Germinal center (tissue), 1 donor: ENCODE data around the gene LEMD2.
"Not testable (repeated sequence)": the region's sequence is repeated elsewhere in the genome, so short reads cannot be mapped to it uniquely, and the experiment has no call there.

Experiments
- DNase-seq: peaks from one replicate; pipeline ENCODE4 v3.0.0; 2012; ENCODE audit warnings: mixed read lengths, low spot score

Gene LEMD2

GRCh38 chr6:33788694-33789549 is at the start of gene LEMD2:
Gene LEMD2, minus strand, starts transcription at chr6:33789130. Its CDS starts 14 bp downstream, at chr6:33789116.
- peak; percentile 92 for DNase-seq

GRCh38 chr6:33837971-33838665 is 49.2 kb upstream of the LEMD2 start:
- no peak for DNase-seq

- no peak for DNase-seq
Measured at GRCh38 chr6:33836806-33837469, 48.0 kb upstream of the LEMD2 start.

- DNase-seq = no peak
Measured at GRCh38 chr6:33834401-33835392, 45.8 kb upstream of the LEMD2 start.

GRCh38 chr6:33833599-33833998 is 44.7 kb upstream of the LEMD2 start:
- DNase-seq = no peak

GRCh38 chr6:33832831-33833230 is 43.9 kb upstream of the LEMD2 start:
- not testable (repeated sequence) for DNase-seq

- DNase-seq = not testable (repeated sequence)
Measured at GRCh38 chr6:33831725-33832124, 42.8 kb upstream of the LEMD2 start.

- no peak for DNase-seq
Measured at GRCh38 chr6:33830635-33831240, 41.8 kb upstream of the LEMD2 start.

- DNase-seq = no peak
Measured at GRCh38 chr6:33828764-33829731, 40.1 kb upstream of the LEMD2 start.

GRCh38 chr6:33828452-33828763 is 39.5 kb upstream of the LEMD2 start:
- no peak for DNase-seq

- no peak for DNase-seq
Measured at GRCh38 chr6:33827546-33828451, 38.9 kb upstream of the LEMD2 start.

- no peak for DNase-seq
Measured at GRCh38 chr6:33826537-33826936, 37.6 kb upstream of the LEMD2 start.

GRCh38 chr6:33824461-33825154 is 35.7 kb upstream of the LEMD2 start:
- DNase-seq = no peak

GRCh38 chr6:33823806-33824205 is 34.9 kb upstream of the LEMD2 start:
- DNase-seq = no peak

- no peak for DNase-seq
Measured at GRCh38 chr6:33822575-33823395, 33.9 kb upstream of the LEMD2 start.

- no peak for DNase-seq
Measured at GRCh38 chr6:33820784-33821520, 32.0 kb upstream of the LEMD2 start.

GRCh38 chr6:33820243-33820642 is 31.3 kb upstream of the LEMD2 start:
- DNase-seq = no peak
